Subcutaneous abdominal adipose tissue (tissue), 5 donors: ENCODE data around the gene GFPT2.
"Not testable (repeated sequence)": the region's sequence is repeated elsewhere in the genome, so short reads cannot be mapped to it uniquely, and the experiment has no call there.

Experiments
- H3K27ac ChIP-seq: one replicate; pipeline ENCODE4 v1.7.0; 2013; ENCODE audit warnings: low read depth, mild to moderate bottlenecking, inconsistent platforms, low read length, moderate library complexity
- H3K27me3 ChIP-seq, 5 donors: one replicate each; pipeline ENCODE4 v1.7.0; 2013; ENCODE audit warnings: low read length in 5 of 5, inconsistent platforms in 1 of 5; ENCODE audit not compliant: control insufficient read depth in 5 of 5, insufficient read depth in 4 of 5
- H3K36me3 ChIP-seq, 5 donors: one replicate each; pipeline ENCODE4 v1.7.0; 2013; ENCODE audit warnings: low read length in 5 of 5; ENCODE audit not compliant: control insufficient read depth in 5 of 5, insufficient read depth in 5 of 5
- H3K4me1 ChIP-seq, 5 donors: one replicate each; pipeline ENCODE4 v1.7.0; 2013; ENCODE audit warnings: low read length in 5 of 5, mild to moderate bottlenecking in 3 of 5, moderate library complexity in 1 of 5; ENCODE audit not compliant: control insufficient read depth in 5 of 5, insufficient read depth in 5 of 5
- H3K4me3 ChIP-seq, 5 donors: one replicate each; pipeline ENCODE4 v1.7.0; 2013; ENCODE audit warnings: low read length in 5 of 5, low read depth in 1 of 5
- H3K9ac ChIP-seq, 5 donors: one replicate each; pipeline ENCODE4 v1.7.0; 2013; ENCODE audit warnings: low read length in 5 of 5, mild to moderate bottlenecking in 4 of 5, moderate library complexity in 3 of 5
- H3K9me3 ChIP-seq, 5 donors: one replicate each; pipeline ENCODE4 v1.7.0; 2013; ENCODE audit warnings: low read length in 5 of 5; ENCODE audit not compliant: control insufficient read depth in 5 of 5
- donor health status: healthy.
- donor health status: healthy.
- donor health status: healthy.
- donor health status: healthy.
- donor health status: healthy.

GFPT2 gene

GRCh38 chr5:180302256-180302655 is 50.9 kb downstream of the GFPT2 start:
- Histone ChIP-seq H3K4me1 (no peaks in the 10 kb centered on the region), H3K9me3 (no peaks in the 10 kb centered on the region), H3K27me3 (peaks cover 0 to 2% (median 0%) of the 10 kb centered on the region in 5 donors), H3K4me3 (no peak overlapping the region), H3K27ac (no peak overlapping the region), H3K36me3 (peaks cover 4 to 36% (median 16%) of the 10 kb centered on the region in 5 donors), H3K9ac (no peak overlapping the region)

DNA sequence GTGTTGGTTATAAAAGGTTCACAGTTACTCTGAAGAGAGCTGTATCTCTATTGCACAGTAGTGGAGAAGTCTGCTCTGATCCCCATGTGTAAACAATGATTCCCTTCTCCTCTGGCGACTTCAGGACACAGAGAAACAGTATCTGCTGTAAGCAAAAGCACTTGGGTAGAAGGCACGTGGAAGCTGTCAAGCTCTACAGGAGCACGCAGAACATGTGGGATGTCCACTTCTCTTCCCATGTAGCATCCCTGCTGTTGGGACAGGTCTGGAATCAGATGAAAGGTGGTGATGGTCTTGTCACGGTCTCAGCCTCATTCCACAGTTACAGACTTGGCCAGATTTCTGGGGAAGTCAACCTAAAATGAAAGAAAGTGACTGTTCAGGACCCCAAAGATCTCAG is 51.9 kb downstream of the GFPT2 start:
- H3K36me3 ChIP-seq = peaks cover 4 to 31% (median 14%) of the 10 kb centered on the region in 5 donors
- H3K27me3 ChIP-seq = peaks cover 0 to 2% (median 0%) of the 10 kb centered on the region in 5 donors
- H3K9ac ChIP-seq = no peak overlapping the region
- no peaks in the 10 kb centered on the region for H3K4me1 ChIP-seq
- H3K4me3 ChIP-seq = no peak overlapping the region
- no peaks in the 10 kb centered on the region for H3K9me3 ChIP-seq
- no peak overlapping the region for H3K27ac ChIP-seq

DNA sequence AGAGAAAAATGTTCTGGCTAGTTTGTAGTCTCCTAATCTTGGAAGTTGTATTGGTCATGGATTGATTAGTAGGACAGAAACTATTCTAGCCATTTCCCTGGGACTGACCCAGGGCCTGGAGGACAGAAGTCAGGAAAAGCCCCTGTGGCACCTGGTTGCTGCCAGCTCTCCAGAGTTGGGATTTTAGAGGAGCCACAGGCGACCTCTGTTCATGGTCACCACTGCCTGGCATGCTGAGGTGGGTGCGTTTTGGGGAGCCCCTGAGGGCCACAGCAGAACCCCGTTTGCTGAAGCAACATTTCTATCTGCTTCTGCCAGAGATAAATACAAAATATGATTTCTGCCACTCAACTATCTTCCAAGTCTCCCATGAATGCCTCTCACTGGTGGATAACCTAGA is 53.6 kb downstream of the GFPT2 start:
- Histone ChIP-seq H3K9ac (no peak overlapping the region), H3K27me3 (peaks cover 0 to 2% (median 0%) of the 10 kb centered on the region in 5 donors), H3K27ac (no peak overlapping the region), H3K4me3 (no peak overlapping the region), H3K36me3 (peaks cover 4 to 23% (median 9%) of the 10 kb centered on the region in 5 donors), H3K9me3 (no peaks in the 10 kb centered on the region), H3K4me1 (no peaks in the 10 kb centered on the region)

GRCh38 chr5:180299014-180299413 is 54.1 kb downstream of the GFPT2 start:
- peaks cover 0 to 19% (median 5%) of the 10 kb centered on the region in 5 donors for H3K36me3 ChIP-seq
- H3K9ac ChIP-seq, H3K9me3 ChIP-seq, H3K4me3 ChIP-seq, H3K27ac ChIP-seq, H3K27me3 ChIP-seq, H3K4me1 ChIP-seq: not testable (repeated sequence)

DNA sequence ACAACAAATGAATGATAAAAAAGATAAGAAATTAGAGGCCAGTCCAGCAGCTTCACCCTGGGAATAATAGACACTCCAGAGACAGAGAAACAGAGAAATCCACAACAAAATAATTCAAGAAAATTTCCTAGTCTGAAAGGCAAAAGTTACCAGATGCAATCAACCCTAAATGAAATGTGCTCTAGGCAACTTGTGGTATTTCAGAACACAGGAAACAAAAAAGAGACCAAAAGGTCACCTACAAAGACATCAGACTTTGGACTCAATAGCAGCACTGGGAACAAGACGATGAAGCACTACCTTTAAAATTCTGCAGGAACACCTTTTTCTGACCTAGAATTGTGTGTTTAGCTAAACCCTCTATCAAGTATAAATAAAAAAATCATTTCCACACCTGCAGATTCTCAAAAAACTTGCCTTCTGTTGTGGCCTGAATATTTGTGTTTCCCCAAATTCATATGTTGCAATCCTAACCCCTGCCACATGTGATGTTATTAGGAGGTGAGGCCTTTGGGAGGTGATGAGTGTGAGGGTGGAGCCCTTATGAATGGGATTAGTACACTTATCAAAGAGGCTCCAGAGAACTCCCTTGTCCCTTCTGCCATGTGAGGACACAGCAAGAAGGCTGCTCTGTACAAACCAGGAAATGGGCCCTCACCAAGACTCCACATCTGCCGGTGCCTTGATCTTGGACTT is 55.4 kb downstream of the GFPT2 start:
- no peak overlapping the region for H3K27ac ChIP-seq
- H3K36me3 ChIP-seq = peaks cover 0 to 13% (median 4%) of the 10 kb centered on the region in 5 donors
- H3K9me3 ChIP-seq = no peaks in the 10 kb centered on the region
- H3K27me3 ChIP-seq = peaks cover 0 to 2% (median 0%) of the 10 kb centered on the region in 5 donors
- peaks cover 2 to 10% (median 8%) of the 10 kb centered on the region in 5 donors for H3K4me1 ChIP-seq
- no peak overlapping the region for H3K9ac ChIP-seq
- H3K4me3 ChIP-seq = no peak overlapping the region

DNA sequence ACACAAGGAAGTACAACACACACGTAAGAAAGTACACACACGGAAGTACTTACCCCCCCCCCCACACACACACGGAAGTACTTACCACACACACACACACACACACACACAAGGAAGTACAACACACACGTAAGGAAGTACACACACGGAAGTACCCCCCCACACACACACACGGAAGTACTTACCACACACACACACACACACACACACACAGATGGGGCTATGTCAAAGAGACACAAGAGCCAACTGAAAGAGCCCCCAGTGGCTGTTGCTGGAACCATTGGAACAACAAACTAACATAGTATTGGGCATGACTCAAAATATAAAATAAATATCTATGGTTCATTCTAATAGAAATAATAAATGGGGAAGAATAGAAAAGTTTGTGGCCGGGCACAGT is 56.4 kb downstream of the GFPT2 start:
- H3K9me3 ChIP-seq = no peaks in the 10 kb centered on the region
- peaks cover 0 to 2% (median 0%) of the 10 kb centered on the region in 5 donors for H3K27me3 ChIP-seq
- H3K27ac ChIP-seq = no peak overlapping the region
- peaks cover 0 to 8% (median 4%) of the 10 kb centered on the region in 5 donors for H3K36me3 ChIP-seq
- H3K4me3 ChIP-seq = no peak overlapping the region
- H3K9ac ChIP-seq = no peak overlapping the region
- peaks cover 2 to 14% (median 9%) of the 10 kb centered on the region in 5 donors for H3K4me1 ChIP-seq

DNA sequence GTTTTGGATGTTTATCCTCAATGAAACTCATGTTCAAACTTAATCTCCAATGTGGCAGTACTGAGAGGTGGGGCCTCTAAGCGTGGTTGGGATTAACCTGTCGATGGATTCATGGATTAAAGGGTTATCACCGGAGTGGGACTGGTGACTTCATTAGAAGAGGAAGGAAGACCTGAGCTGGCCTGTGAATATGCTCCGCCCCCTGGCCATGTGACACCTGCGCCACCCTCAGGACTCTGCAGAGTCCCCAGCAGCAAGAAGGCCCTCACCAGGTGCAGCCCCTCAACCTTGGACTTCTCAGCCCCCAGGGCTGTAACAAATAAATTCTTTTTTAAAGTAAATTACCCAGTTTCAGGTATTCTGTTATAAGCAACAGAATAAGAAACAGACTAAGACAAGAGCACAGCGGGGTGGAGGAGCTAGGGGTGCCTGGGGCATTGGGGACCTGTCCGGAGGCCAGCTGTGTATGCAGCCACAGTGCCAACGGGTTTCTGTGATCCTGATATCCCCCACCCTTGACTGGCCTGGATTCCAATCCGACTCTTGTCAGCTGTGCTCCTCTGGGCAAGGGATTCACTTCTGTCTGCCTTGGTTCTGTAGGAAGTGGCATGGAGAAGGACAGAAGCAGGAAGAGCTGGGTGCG is 58.1 kb downstream of the GFPT2 start:
- Histone ChIP-seq H3K9ac (no peak overlapping the region), H3K9me3 (no peaks in the 10 kb centered on the region), H3K27me3 (no peaks in the 10 kb centered on the region), H3K4me3 (no peak overlapping the region), H3K4me1 (peaks cover 5 to 25% (median 23%) of the 10 kb centered on the region in 5 donors), H3K36me3 (no peaks in the 10 kb centered on the region), H3K27ac (no peak overlapping the region)

DNA sequence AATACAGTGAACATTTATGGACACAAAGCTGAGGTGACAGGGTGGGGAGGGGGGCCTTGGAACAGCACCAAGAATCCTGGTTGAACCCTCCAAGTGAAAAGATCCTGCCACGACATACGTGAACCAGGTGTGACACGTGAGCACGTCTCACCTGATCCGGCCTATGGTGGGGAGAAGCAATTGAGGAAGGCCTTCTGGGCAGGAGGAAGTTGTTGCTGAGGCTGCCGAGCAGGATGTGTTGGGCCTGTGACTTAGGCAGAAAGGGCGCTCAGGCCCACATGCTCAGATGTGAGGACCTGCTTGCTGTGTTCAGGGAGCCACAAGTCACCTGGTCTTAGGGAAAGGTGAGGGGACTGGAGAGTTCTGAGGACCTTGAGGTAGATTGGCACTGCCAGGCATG is 58.7 kb downstream of the GFPT2 start:
- H3K36me3 ChIP-seq = no peaks in the 10 kb centered on the region
- H3K27ac ChIP-seq = no peak overlapping the region
- H3K27me3 ChIP-seq = no peaks in the 10 kb centered on the region
- H3K9ac ChIP-seq = no peak overlapping the region
- H3K9me3 ChIP-seq = no peaks in the 10 kb centered on the region
- no peak overlapping the region for H3K4me3 ChIP-seq
- peaks cover 5 to 25% (median 24%) of the 10 kb centered on the region in 5 donors for H3K4me1 ChIP-seq

DNA sequence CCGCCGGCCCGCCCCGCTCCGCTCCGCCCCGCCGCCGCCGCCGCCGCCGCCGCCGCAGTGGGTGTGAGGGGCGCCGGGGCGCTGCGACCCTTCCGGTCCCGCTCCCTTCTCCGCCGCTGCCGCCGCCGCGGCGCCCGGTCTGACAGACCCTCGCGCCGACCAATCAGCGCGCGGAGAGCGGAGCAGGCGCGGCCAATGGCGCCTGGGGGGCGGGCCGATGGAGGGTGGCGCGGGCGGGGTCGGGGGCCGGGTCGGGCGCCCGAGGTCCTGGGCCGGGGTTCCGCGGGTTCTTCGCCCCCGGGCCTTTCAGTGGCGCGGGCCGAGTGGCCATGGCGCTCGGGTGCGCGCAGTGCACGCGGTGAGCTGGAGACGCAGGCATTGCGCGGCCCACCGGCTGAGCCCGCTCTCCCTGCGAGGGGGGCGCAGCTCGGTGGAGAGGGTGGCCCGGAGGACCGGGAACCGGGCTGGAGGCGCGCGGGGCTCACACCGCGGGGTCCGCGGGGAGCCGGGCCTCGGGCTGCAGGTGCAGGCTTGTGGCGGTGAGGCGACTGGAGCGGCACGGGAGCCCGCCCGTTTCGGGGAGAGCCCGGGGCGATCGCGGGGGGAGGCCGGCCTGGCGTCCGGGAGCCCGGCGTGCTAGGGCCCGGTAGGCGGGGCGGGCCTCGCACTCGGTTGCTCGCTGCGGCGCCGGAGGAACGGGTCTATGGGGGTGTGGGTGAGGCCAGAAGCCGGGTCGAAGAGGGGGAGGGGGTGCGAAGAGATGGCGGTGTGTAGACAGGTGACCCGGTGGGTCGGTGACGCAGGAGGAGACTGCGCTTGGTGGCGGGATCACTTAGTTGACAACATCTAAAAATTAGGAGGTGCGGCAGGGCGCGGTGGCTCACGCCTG is 60.9 kb downstream of the GFPT2 start, which contains the start of gene MAPK9:
TSS of gene MAPK9 (minus strand) at position 141 of the 889 bp plus-strand sequence. CDS start 11,522 bp downstream, outside the sequence.
- Histone ChIP-seq H3K27ac (peak within 1 kb of the TSS; percentile 62), H3K27me3 (no peaks in the 10 kb centered on the region), H3K4me1 (peaks cover 5 to 26% (median 24%) of the 10 kb centered on the region in 5 donors), H3K4me3 (peak within 1 kb of the TSS; percentile 64 to 85 (median 75)), H3K9ac (peak within 1 kb of the TSS in 4 of 5 donors; percentile 79 to 85 (median 82)), H3K9me3 (no peaks in the 10 kb centered on the region), H3K36me3 (no peaks in the 10 kb centered on the region)
